ENCODE measurements around the gene LRRC23.

DNA sequence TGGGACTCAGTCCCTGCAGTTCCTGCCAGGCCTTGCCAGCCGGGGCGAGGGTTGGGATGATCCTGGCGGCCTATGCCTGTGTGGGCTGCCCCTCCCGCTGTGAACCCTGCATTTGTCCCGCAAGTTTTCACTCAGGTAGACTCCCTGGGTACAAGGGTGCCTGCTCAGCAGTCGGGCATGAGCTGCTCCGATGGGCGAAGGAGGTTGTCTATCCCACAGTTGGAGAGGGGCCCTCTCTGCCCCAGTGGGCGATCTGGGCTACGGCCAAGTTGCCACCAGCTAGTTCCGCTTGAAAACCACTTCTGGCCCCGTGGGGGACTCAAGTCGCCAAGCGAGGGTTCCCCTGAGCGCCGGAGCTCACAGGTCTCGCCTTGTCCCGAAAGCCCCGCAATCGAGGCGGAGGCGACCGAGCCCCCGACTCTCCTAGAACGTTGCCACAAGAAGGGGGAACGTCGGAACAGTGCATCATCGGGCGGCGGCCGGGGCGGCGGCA is 37.7 kb upstream of the LRRC23 start:
- TF ChIP-seq, protein P1, sequence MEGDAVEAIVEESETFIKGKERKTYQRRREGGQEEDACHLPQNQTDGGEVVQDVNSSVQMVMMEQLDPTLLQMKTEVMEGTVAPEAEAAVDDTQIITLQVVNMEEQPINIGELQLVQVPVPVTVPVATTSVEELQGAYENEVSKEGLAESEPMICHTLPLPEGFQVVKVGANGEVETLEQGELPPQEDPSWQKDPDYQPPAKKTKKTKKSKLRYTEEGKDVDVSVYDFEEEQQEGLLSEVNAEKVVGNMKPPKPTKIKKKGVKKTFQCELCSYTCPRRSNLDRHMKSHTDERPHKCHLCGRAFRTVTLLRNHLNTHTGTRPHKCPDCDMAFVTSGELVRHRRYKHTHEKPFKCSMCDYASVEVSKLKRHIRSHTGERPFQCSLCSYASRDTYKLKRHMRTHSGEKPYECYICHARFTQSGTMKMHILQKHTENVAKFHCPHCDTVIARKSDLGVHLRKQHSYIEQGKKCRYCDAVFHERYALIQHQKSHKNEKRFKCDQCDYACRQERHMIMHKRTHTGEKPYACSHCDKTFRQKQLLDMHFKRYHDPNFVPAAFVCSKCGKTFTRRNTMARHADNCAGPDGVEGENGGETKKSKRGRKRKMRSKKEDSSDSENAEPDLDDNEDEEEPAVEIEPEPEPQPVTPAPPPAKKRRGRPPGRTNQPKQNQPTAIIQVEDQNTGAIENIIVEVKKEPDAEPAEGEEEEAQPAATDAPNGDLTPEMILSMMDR (IDR thresholded peaks at IDR 0.05): no peak
- TF ChIP-seq POLR2A (IDR thresholded peaks at IDR 0.05): no peak
- no peak for TF ChIP-seq EP300 (IDR thresholded peaks at IDR 0.05)
- TF ChIP-seq POLR2AphosphoS5 (IDR thresholded peaks at IDR 0.05): no peak
